CD4-positive, alpha-beta T cell treated with Interleukin-10 for 1 hour (primary cell): ENCODE results near the gene LRIT1.

ENCODE experiments used
- DNase-seq: peaks from one replicate; pipeline ENCODE4 v3.0.0-alpha.2; 2020

Gene LRIT1

DNA sequence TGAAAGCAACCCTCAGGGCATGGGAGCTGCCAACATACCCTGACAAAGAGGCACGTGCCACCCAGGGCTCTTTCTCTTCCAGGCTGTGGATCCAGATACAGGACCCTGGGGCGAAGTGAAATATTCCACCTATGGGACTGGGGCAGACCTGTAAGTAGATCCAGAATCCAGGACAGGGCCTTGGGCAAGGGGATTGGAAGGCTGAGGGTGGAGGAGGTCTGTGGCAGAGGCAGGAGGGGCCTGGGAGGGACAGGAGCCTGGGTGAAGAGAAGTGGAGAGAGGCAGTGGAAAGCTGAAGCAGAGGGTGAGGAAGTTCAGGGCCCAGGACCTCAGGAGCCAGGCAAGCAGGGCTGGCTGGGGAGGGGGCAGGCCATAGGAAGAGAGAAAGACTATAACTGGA, 29.8 kb downstream of the LRIT1 start:
- no peak for DNase-seq

GRCh38 chr10:84208023-84208422, 33.3 kb downstream of the LRIT1 start:
- no peak for DNase-seq

DNA sequence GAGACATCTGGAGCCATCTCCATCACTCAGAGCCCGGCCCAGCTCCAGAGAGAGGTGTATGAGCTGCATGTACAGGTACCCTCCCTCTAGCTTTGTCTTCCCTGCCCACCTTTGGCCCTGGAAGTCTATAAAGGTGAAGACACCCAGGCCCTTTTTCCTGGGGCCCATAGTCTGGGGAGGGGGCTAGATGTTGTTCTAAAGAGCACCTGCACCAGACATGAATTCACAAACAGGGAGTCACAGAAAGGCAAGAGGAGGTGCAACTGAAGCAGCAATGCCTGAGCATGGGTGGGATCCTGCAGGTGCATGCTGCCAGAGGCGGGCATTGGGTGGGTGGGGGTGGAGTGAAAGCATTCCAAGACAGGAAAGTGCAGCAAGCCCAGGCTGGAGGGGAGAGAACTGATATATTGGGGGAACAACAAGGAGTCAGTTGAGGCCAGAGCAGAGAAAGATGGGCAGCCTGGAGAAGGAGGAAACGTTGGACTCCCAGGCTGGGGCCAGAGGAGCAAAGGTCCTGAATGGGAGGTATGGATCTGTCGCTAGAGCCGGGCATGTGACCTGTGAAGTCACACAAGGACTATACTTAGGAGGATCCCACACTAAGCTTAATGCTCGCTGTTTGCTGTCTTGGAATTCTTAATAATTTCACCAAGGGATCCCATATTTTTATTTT, 35.4 kb downstream of the LRIT1 start:
- DNase-seq = no peak

DNA sequence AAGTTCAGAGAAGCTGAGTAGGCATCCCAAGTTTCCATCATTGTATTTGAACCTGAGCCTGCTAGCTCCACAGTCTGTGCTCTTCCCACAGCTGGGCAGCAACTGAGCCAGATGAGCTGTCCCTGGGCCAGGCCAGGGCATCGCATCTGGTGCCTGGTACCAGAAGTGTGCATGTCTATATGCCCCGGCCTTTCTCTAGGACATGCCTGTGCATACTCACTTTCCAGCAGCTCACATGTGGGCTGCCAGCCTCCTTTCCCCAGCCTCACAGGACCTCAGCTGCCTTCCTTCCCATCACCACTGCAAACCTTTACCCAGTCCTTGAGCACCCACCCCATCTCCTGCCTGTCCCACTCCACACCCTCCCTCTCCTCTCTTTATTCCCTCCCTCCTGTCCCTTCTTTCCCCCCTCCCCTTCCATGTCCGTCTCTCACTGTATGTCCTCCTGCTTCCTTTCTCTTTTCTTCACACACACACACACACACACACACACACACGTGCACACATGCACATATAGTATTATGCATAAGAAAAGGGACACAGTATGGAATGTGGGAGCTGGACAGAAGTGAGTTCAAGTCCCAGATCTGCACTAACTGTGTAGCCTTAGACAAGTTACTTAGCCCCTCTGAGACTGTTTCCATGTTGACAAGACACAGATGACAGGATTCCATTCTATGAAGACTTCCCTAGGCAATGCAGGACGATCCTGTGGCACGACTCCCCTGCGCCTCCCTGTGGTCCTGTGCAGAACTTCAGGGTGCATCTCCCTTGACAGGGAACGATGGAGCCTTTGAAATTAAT, 36.1 kb downstream of the LRIT1 start:
- DNase-seq = peak; percentile 67

DNA sequence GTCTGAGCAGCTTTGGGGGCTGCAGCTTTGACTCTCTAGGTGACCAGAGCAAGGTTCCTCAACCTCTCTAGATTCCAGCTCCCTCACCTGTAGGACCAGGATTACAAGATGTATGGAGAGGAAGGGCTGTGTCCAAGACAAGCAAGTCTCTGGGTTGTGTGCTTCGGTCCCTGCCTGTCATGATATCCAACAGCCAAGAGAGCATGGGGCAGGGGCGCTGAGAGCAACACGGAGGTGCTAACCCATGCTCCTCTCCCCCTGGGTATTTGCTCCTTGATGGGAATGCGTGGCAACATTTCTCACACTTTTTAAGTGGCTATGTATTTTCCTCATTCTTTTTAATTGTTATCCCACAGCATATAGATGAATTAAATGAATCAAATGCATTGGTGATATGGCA, 36.7 kb downstream of the LRIT1 start:
- no peak for DNase-seq

DNA sequence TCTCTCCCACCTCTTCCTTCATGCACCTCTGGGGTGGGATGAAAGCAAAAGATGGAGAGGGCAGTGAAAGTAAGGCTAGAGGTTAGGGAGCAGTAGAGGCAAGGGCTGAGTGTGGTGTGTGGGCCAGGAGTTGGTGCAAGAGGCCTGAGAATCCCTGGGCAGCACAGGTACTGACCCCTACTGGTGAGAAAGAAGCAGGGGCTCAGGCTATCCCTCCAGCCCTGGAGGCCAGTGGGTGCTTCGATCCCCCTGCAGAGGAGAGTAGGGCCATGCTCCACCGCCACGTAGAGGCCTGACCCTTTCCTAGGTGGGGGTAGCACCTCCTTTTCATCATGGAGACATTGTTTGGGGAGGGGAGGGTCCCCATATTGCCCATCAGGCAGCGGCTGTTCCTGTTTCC, 37.2 kb downstream of the LRIT1 start:
- DNase-seq = no peak

DNA sequence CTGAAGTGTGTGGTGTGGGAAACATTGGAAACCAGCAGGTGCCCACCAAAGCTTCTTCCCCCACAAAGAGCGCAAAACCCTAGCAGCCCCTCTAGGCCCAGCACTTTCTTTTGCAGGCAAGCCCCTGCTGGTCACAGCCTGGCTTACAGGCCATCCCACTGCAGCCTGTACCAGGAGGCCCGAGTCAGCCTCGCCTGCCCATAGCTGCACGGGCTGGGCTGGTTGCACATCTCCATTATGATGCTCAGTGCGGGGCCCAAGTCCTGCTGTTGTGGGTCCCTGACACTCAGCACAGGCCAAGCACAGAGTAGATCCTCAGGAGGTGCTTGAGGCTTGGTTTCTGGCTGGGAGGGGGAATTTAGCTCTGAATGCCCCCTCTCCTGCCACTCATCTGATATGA, 39.0 kb downstream of the LRIT1 start:
- DNase-seq = no peak

- DNase-seq = no peak
Observed at GRCh38 chr10:84201682-84202081, 39.7 kb downstream of the LRIT1 start.

- DNase-seq = no peak
Observed at GRCh38 chr10:84201244-84201606, 40.1 kb downstream of the LRIT1 start.

DNA sequence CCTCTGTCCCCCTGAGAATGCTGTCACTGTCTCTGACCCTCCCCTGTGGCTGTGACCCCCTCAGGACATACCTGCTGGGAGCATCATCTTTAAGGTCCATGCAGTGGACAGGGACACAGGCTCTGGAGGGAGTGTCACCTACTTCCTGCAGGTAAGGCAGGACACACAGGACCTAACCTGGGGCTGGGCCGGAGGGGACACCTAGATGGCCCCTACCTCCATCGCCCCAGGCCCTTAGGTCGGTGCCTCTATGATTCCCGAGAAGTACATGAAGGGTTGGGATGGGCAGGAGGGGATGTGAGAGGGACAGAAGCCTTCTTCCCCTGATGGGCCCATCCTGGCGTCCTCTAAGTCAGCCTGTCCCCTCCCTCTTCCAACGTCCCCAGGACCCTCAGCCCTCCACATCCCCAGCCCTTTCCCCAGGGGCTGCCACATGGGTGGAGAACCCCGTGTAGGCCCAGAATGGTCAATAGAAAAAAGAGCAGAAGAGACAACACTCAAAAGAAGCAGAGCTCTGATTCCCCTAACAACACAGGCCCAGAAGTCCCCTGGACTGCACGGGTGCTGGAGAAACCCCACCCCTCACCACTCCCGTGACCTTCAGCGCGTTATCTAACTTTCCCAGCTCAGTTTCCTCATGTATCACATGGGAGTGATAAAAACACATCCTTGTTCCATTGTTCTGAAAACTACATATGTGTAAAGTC, 40.7 kb downstream of the LRIT1 start:
- no peak for DNase-seq

- DNase-seq = no peak
Observed at GRCh38 chr10:84198206-84198915, 43.0 kb downstream of the LRIT1 start.

DNA sequence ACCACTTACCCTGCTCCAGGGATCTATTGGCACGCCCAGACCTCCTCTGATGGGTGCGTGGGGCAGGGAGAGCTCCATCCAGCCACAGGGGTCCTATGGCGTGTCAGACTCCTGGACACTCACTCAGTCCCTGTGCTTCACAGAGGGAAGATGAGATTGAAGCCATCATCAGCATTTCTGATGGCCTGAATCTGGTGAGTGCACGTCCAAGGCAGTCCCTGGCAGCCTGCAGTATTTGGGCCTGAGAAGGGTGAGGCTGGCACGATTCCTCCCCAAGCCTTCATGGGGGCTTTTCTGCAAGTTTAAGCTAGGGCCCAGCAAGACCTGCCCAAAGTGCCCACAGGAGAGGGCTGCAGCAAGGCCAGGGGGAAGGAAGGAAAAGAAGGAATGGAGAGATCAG, 43.7 kb downstream of the LRIT1 start:
- DNase-seq = no peak

DNA sequence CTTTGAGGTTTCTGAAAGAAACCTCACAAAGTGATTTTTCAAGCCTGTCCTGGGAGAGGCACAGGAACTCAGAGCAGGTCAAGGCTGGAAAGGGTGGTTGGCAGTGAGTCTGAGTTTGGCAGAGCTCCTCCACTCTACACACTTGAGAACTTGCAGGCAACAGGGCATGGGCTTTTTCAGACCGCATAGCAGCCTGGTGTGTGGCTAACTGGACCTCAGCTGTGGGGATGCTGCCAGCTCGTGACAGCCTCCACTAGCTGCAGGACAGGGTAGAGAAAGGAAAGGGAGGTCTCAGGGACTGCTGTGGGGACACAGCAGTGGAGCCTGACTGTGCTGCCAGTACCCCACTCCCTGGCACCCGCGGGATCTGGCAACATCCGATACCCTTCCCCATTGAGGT, 44.4 kb downstream of the LRIT1 start:
- DNase-seq = no peak

- DNase-seq = no peak
Observed at GRCh38 chr10:84196083-84196482, 45.3 kb downstream of the LRIT1 start.

DNA sequence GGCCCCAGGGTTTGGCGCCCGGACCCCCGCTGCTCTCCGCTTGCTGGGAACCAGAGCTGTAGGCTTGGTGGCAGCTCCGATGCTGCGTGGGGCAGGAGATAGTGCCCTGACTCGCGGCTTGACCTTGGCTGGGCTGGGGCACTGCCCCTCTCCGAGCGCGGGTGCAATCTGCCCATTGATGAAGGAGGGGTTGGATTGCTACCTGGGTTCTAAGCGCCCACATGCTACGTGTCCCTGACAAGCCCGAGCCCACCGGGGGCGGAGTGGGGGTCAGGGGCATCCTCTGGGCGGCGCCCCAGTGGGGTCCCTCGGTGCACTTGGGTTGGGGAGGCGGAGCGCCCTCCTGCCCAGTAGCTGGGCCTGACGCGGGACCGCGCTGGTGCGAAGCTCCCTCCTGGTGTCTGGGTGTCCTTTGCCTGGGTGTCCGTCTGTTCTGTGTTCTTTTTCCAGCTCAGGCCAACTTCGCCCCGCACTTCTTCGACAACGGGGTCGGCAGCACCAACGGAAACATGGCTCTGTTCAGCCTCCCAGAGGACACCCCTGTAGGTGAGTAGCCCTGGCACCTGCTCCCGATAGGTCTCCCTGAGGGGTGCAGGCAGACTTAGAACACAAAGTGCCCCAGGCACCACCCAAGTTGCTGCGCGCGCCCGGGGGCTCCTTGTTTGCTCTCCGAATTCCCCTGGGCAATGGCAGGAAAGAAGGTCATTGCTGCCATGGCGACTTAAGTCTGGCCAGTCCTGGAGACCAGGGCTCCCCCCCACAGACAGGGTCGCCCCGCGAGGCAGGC, 46.1 kb downstream of the LRIT1 start:
- DNase-seq = no peak

DNA sequence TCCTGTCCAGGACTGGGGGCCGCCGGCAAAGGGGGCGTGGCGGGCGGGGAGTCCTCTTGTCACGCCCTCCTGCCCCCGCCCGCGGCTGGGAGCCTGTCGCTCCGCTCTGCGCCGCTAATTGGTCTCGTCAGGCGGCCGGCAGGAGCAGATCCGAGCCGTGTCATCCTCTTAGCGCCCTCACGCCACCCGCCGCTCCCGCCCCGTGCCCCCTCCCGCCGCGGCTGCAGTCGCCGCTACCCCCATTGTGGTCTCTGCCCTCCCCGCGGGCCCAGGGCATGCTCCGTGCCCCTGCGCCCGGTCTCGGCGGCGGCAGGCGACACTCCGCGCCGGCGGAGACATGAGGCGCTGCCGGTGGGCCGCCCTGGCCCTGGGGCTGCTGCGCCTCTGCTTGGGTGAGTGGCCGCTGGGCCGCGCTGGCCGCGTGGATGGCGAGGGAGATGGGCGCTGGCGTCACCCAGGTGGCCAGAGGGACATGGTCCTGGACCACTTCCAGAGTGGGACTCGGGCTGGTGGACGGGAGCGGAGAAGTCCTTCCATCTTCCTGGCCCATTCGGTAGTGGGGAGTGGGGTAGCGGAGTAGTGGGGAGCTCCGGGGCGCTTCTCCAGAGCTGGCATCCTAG, 46.8 kb downstream of the LRIT1 start, which contains the start of gene CDHR1:
CDHR1 (plus strand) TSS at position 114 of the 620 bp plus-strand sequence; CDS start at position 338, 224 bp downstream.
- peak; percentile 64 for DNase-seq

- no peak for DNase-seq
Observed at GRCh38 chr10:84193846-84194423, 47.4 kb downstream of the LRIT1 start.

- DNase-seq = no peak
Observed at GRCh38 chr10:84193327-84193726, 48.0 kb downstream of the LRIT1 start.

GRCh38 chr10:84191106-84191505, 50.2 kb downstream of the LRIT1 start:
- peak; percentile 32 for DNase-seq

DNA sequence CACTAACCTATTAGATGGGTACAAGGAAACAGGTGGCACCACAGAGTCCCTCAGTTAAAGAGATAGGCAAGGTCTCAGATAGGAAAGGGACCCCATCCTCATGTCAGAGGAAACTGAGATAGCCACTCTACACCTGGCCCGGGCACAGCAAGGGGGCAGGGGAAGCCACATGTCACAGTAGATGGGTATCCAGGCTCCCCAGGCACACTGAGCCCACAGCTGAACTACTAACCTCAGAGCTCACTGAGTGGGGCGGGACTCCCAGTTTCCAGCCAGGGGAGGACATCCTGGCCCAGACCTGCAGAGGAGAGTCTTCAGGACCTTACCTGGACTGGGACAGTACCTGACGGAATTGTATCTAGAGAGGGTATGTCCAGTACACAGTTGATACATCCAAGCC, 50.7 kb downstream of the LRIT1 start:
- no peak for DNase-seq

DNA sequence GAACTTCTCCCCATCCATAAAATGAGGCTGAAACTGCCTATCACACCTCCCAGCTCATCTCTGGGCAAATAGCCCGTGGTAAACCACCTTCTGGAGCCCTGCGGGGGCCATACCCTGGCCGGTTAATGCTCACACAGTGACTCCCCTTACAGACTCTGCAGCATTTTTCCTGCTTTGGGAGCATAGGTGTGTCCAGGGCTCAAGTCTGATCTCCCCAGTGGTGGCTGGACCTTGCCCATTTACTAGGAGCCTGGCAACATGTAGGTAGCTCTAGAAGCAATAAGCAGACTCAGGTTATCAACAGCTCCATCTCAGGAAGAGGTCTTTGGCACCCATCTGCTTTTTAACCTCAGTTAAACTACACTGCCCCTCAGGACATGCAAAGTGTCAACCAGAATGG, 52.5 kb downstream of the LRIT1 start:
- no peak for DNase-seq
